Upper lobe of left lung (tissue), 6 donors: Measurements from ENCODE around the gene HLA-DPB1. TPM values are rescaled to one million over a fixed set of nuclear protein-coding genes. Genes with fewer than 3 reads are reported as not detected.
A peak's percentile ranks its signal among the peaks of the same experiment; 100 is the strongest.

ENCODE experiments used
- ATAC-seq, 2 donors: fragments of 200-7000 bp; cut with Tn5 transposase; one replicate each; pipeline ENCODE4 v1.9.1; 2022; ENCODE audit warnings: mild to moderate bottlenecking in 2 of 2, moderate library complexity in 2 of 2; ENCODE audit not compliant: low FRiP score in 2 of 2
- DNase-seq, 2 donors: peaks; one replicate each; pipeline ENCODE4 v3.0.0-alpha.2; 2019 to 2020
- H3K27ac ChIP-seq, 4 donors: fragments of 200-600 bp; sonication (generic); one replicate each; pipeline ENCODE4 v1.5.1; 2016 to 2019
- H3K27me3 ChIP-seq, 4 donors: fragments of 200-600 bp; sonication (generic); one replicate each; pipeline ENCODE4 v1.5.1; 2017 to 2019
- H3K36me3 ChIP-seq, 4 donors: fragments of 200-600 bp; sonication (generic); one replicate each; pipeline ENCODE4 v1.5.1; 2016 to 2019
- H3K4me1 ChIP-seq, 4 donors: fragments of 200-600 bp; sonication (generic); one replicate each; pipeline ENCODE4 v1.5.1; 2018 to 2019
- H3K4me3 ChIP-seq, 4 donors: fragments of 200-600 bp; sonication (generic); one replicate each; pipeline ENCODE4 v1.5.1; 2017 to 2019; ENCODE audit warnings: mild to moderate bottlenecking in 2 of 4, moderate library complexity in 1 of 4
- H3K9me3 ChIP-seq, 4 donors: fragments of 200-600 bp; sonication (generic); one replicate each; pipeline ENCODE4 v1.5.1; 2018 to 2019
- CTCF ChIP-seq, 6 experiments: fragments of 450-650 bp in 4 of 6; fragments of 200-600 bp in 2 of 6; sonication (generic) in 2 of 6; IDR thresholded peaks; one replicate each; pipeline ENCODE4 v1.5.1; 2016 to 2019; ENCODE audit warnings: antibody characterized with exemption in 6 of 6
- EP300 ChIP-seq, 4 donors: sonication (generic); formaldehyde crosslinking; IDR thresholded peaks; one replicate each; pipeline ENCODE4 v1.5.1; 2017; ENCODE audit warnings: antibody characterized with exemption in 4 of 4, control low read depth in 2 of 4
- POLR2A ChIP-seq, 4 donors: fragments of 450-650 bp; IDR thresholded peaks; one replicate each; pipeline ENCODE4 v1.5.1; 2016 to 2017; ENCODE audit warnings: antibody characterized with exemption in 4 of 4, mild to moderate bottlenecking in 2 of 4
- POLR2AphosphoS5 ChIP-seq, 2 donors: sonication (generic); formaldehyde crosslinking; IDR thresholded peaks; one replicate each; pipeline ENCODE4 v1.5.1; 2017; ENCODE audit warnings: antibody characterized with exemption in 2 of 2
- WGBS, 2 donors: methylation state at CpG; one replicate each; pipeline ENCODE4 v1.1.5; 2017 to 2018; 5-methylcytosine and 5-hydroxymethylcytosine counted together
- total RNA-seq, 6 donors: library from RNA; depleted of rRNA in 4 of 6; stranded (reverse); fragments of >200 nt in 4 of 6; gene quantifications; one replicate each; pipeline versions ENCODE4 v1.1.0 to v1.2.1, GENCODE V29; 2016 to 2021
- donor health status: DM: no; HTN: no; CAD: no; lungs with moderate emphysema.
- donor health status: DM: no; HTN: yes; CAD: no; lungs with severe emphysema.

The HLA-DPB1 gene
- total RNA-seq, 6 donors from 2014 or later: 194 to 697 (median 373) TPM

GRCh38 chr6:33113755-33114154 lies 38.0 kb downstream of the HLA-DPB1 start:
- no peak for TF ChIP-seq POLR2A (IDR thresholded peaks at IDR 0.05)
- TF ChIP-seq POLR2AphosphoS5 (IDR thresholded peaks at IDR 0.05): no peak
- TF ChIP-seq CTCF (IDR thresholded peaks at IDR 0.05): no peak
- no peak for TF ChIP-seq EP300 (IDR thresholded peaks at IDR 0.05)
- WGBS, 2 donors: 62 to 64% methylated on average over 7 of the region's 7 CpGs
- no peaks in the 10 kb centered on the region for H3K9me3 ChIP-seq
- no peaks in the 10 kb centered on the region for H3K36me3 ChIP-seq
- no peak for ATAC-seq
- no peak overlapping the region for H3K27ac ChIP-seq
- no peak for DNase-seq
- peaks cover 0 to 20% (median 10%) of the 10 kb centered on the region in 4 donors for H3K27me3 ChIP-seq
- no peak overlapping the region for H3K4me3 ChIP-seq
- H3K4me1 ChIP-seq: peaks cover 0 to 10% (median 3%) of the 10 kb centered on the region in 4 donors

DNA sequence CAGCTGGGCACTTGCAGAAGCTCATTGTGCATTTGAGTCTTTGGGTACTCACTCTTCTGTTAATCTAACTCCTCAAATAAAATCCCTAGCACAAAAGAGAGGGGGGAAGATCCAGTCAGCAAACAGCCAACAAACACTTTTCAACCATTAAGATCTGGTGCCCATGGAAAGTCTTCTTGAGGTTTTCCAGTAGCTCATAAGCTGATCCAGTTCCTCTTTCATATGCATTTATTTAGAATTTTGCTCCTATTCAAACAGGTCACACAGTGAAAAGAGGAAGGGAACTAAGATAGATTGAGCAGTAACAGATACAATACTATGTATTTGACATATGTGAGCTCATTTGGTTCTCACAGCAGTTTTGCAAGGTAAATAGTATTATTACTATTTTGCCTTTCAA lies 38.6 kb downstream of the HLA-DPB1 start:
- Histone ChIP-seq H3K27me3 (peaks cover 0 to 20% (median 10%) of the 10 kb centered on the region in 4 donors), H3K4me1 (peaks cover 0 to 10% (median 3%) of the 10 kb centered on the region in 4 donors), H3K9me3 (no peaks in the 10 kb centered on the region), H3K27ac (no peak overlapping the region), H3K36me3 (no peaks in the 10 kb centered on the region), H3K4me3 (no peak overlapping the region)
- no peak for TF ChIP-seq EP300 (IDR thresholded peaks at IDR 0.05)
- TF ChIP-seq CTCF (IDR thresholded peaks at IDR 0.05): no peak
- no peak for TF ChIP-seq POLR2A (IDR thresholded peaks at IDR 0.05)
- no peak for TF ChIP-seq POLR2AphosphoS5 (IDR thresholded peaks at IDR 0.05)
- DNase-seq (no peak), ATAC-seq (no peak)

DNA sequence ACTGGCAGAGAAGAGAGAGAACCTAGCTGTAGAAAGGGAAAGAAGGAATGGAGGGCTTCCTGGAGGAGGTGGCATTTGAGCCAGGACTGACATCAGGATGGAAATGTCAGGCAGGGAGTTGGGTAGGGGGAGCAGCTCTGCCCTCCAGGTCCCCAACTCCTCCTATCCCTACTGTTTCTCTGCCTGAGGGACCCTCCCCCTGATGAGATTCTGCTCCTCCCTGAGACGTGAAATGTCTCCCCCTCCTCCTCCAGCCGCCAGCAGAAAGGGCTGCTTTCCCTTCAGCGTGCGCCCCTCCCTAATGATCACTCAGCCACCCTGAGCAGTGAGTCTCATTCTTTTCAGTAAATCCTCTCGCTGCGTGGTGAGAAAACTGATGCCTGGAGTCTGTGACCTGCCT lies 40.6 kb downstream of the HLA-DPB1 start:
- 7 to 11% methylated on average over 6 of the region's 6 CpGs for WGBS, 2 donors
- ATAC-seq (no peak), DNase-seq (no peak)
- H3K27ac ChIP-seq: no peak overlapping the region
- H3K4me3 ChIP-seq: no peak overlapping the region
- no peaks in the 10 kb centered on the region for H3K9me3 ChIP-seq
- H3K36me3 ChIP-seq: no peaks in the 10 kb centered on the region
- peaks cover 0 to 20% (median 10%) of the 10 kb centered on the region in 4 donors for H3K27me3 ChIP-seq
- TF ChIP-seq EP300 (IDR thresholded peaks at IDR 0.05) (no peak), POLR2AphosphoS5 (IDR thresholded peaks at IDR 0.05) (no peak), POLR2A (IDR thresholded peaks at IDR 0.05) (no peak), CTCF (IDR thresholded peaks at IDR 0.05) (no peak)
- H3K4me1 ChIP-seq: peaks cover 0 to 10% (median 3%) of the 10 kb centered on the region in 4 donors

- TF ChIP-seq EP300 (IDR thresholded peaks at IDR 0.05): no peak
- TF ChIP-seq POLR2AphosphoS5 (IDR thresholded peaks at IDR 0.05): no peak
- TF ChIP-seq CTCF (IDR thresholded peaks at IDR 0.05): no peak
- TF ChIP-seq POLR2A (IDR thresholded peaks at IDR 0.05): no peak
- Histone ChIP-seq H3K9me3 (no peaks in the 10 kb centered on the region), H3K4me3 (no peak overlapping the region), H3K36me3 (no peaks in the 10 kb centered on the region), H3K27me3 (peaks cover 0 to 20% (median 10%) of the 10 kb centered on the region in 4 donors), H3K27ac (no peak overlapping the region), H3K4me1 (peaks cover 0 to 10% (median 3%) of the 10 kb centered on the region in 4 donors)
- ATAC-seq (no peak), DNase-seq (peak in 1 of 2 donors; percentile 58)
- WGBS, 2 donors: 7 to 15% methylated on average over 29 to 32 of the region's 32 CpGs
These were observed 41.3 kb downstream of the HLA-DPB1 start for GRCh38 chr6:33116841-33117711.
